HG02870 (cell line): Measurements from ENCODE around the gene AFDN.

Experiments used
- ATAC-seq: cut with Tn5 transposase; IDR thresholded peaks from one replicate; pipeline ENCODE4 v1.9.1; 2021; ENCODE audit warnings: mild to moderate bottlenecking, moderate library complexity; ENCODE audit not compliant: unreplicated experiment

Gene AFDN

GRCh38 chr6:167794161-167795157 is 32.3 kb upstream of the AFDN start:
- ATAC-seq: no peak

DNA sequence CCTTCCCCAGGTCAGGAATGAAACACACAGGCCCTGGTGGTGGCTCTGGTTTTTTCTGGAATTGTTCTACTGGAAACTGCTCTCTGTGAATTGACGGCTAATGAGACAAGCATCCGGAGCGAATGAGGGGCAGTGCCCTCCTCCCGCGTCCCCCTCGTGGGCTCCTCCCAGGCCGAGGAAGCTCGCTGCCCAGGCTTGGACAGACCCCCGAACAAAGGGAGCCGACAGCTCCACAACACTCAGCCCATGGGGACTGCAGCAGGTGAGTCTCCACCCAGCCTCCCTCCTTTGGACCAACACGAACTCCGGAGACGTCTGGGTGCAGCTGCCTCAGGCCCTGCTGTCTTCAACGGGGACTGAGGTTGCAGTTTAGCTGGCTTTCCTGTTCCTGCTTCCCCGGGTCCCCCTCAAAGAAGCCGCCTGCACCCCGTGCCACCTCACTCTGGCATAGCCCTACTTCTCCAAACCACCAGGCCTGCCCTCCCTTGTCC is 31.3 kb upstream of the AFDN start:
- no peak for ATAC-seq

GRCh38 chr6:167795874-167796191 is 30.9 kb upstream of the AFDN start:
- ATAC-seq: no peak

DNA sequence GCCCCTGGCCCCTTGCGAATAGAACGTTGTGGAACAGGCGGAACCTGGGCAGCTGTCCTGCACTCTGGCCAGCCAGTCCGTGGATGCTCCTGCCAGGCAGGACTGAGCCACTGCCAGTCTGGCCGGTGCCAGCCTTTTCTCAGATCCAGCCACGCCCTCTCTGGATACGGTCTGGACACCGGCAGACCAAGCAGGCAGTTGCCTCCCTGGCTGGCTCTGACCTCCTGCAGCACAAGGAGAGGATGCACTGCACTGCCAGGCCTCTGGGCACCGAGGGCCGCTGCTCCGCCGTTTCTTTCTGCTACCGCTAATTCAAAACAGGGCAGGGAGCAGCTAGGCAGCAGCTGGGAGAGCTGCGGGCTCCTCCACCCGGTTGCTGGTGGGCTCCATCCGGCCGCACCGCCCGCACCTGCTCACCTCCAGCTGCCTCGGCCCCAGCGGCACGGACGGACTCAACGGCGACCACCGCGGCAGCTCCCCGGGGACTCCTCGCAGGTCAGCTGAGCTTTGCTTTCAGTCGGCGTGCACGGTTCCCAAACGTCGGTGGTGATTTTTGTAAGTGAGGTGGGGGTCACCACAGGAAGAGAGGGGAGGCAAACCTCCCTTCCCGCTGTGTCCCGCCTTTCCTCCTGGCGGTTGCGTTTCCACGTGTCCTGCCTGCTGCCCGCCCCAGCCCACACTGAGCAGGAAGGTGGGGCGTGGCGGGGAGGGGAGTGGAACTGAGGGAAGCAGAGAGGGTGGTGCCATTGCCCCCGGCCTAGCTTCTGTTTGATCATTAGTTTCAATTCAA is 30.3 kb upstream of the AFDN start:
- ATAC-seq: no peak

DNA sequence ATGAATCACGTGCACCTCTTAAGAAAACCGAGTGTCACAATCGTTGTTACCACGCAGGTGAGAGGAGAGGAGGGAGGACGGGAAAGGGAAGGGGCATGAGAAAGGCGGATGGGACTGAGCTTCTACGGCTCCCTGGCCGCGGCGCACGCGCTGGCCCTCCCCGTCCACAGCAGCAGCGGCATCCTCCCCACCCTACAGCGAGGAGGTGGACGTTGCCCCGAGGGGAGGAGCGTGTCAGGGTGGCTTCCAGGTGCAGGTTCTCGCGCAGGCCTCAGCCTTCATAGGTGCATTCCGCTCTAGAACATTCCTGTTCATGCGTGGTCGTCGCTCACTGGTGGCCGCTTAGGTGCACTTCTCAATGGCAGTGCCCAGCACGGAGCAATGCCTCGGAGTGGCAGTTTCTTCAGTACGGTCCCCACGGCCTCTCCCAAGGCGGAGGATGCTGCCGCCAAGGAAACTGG is 29.7 kb upstream of the AFDN start:
- ATAC-seq: no peak

DNA sequence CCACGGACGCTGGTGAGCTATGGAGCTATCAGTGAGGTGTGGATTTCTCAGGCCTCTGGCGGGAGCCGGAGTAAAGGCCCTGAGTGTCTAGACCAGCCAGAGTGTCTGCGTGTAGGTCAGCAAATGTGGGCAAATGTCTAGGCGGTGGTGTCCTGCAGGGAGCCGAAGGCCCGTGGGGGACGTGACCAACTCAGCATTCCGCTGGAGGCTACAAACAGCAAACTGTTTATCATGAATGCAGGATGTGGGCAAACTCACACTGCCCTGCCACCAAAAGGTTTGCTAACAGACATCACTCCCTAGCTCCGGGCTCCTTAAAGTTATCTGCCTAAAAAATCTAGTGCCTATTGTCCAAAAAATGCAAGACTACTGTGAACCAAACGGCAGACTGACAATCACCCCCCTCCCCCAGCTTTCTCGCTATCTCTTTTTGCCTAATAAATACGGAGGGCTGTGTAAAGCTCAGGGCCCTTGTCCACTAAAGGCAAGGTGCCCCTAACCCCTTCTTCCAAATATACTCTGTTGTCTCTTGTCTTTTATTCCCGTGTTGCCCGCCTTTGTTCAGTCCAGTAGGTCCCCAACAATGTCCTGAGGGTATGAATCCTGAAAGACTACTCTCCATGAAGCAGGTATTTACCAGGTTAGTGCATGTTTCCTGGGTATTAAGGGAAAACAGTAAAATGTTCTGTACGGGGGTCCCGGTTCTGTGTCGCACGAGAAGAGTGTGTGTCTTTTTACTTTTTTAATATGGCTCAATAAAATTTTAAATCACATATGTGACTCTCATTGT is 29.0 kb upstream of the AFDN start:
- ATAC-seq: no peak

GRCh38 chr6:167798453-167798852 is 28.3 kb upstream of the AFDN start:
- ATAC-seq: no peak

GRCh38 chr6:167799033-167799821 is 27.5 kb upstream of the AFDN start:
- no peak for ATAC-seq

DNA sequence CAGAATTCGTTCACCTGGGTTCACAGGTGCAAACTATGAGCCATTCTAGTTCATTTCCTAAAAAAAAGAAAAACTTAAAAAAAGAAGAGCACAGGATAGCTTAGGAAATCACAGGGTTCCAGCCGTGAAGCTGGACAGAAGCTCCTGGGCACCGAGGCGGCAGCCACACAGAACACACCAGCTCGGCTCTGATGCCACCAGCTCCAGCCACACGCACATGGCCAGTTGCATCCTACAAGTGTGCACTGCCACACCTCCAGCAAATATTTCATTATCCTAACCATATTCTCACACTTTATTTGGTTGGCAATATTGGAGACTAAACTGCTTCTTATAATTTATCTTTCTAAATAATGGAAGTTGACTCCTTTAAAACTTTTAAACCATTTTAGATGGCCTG is 26.2 kb upstream of the AFDN start:
- ATAC-seq: no peak

DNA sequence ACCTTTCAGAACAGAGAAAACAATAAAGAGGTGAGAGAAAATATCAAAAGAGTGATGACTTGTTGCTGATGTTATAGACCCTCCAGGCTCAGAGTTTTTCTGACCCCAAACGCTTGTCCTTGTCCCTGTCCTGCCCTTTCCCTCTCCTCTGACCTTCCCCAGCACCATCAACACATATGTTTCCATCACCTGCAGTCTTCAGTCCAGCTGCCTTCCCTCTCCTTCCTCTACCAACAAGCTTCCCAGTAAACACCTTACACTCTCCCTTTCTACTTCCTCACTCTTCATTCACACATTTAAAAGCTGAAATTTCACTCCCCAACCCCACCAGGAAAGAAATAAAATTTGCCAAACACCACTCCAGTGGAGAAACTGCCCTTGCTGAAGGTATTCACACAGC is 25.4 kb upstream of the AFDN start:
- ATAC-seq: no peak

GRCh38 chr6:167802339-167802738 is 24.4 kb upstream of the AFDN start:
- no peak for ATAC-seq

DNA sequence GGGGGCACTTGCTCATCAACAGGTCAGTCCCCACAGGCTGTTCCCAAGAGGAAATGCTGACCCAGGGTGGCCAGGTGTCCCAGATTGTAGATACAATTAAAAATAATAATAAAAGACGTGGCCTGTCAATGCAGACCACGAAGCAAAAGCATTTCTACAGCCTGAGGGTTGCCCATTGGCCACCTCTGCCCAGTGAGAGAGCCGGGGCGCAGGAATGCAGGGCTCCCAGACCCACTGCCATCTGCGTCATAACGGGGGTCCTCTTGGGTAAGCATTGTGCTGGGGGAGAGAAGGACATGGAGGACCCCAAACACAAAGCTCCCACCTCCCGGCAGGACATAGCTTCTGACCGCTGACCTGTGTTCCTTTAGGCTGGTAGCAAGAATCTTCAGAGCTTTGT is 22.9 kb upstream of the AFDN start:
- no peak for ATAC-seq

- no peak for ATAC-seq
These were observed 22.3 kb upstream of the AFDN start for GRCh38 chr6:167804281-167805013.

DNA sequence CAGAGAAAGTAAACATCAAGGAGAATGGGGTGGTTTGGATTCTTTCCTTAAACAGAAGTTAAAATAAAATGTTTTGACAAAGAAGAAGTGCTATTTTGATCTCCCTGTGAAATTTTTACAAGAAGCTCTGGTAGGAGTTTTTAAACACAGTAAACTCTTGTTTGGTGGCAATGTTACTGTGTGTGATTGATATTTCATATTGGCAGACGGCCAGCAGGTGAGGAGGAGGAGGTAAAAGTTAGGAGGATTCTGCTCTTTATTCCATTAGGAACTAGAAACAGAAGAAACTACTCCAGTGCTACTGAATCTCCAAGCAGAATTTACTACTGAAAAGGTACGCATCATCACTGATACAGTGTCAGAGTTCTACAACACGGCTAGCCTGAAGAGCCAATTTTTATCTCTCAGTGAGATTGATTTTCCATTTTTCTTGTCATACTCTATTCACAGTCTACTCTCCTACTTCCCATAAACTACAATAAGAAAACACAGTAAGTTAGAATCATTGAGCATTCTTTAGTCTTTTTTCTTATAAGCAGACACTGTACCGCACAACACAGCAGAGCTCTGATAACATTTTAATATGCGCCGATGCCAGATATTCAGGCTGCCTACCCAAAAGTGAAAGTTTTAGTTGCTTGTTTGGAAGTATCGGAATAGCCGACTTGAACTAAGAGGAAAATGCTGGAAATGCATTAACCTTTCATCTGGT is 21.2 kb upstream of the AFDN start:
- ATAC-seq: no peak

DNA sequence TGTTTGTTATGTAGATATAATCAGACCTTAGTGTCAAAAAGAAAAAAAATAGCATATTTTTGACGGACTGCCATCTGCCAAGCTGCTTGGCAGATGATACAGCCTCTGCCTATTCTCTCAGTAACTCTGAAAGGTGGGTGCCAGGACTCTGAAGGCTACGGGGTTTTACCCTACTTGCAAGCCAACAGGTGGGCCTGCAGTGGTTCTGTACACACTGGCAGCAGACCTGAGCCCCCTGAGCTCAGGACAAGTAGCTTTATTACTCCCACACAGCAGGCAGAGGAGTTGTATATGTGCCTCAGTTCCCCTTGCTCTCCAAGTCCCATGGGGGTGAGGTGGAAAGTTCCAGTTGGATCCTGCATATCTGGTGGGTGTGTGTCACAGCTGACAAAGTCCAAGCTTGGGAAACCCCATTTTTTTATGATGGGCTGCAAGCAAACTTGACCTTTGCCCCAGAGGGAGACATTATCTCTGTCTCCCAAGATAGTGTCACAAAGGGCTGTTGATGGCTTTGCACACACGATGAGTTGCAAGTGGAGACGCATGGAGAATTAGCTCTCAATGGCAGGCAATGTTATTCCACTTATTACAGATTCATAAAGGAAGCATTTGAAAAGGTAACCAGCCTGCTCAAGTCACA is 20.5 kb upstream of the AFDN start:
- ATAC-seq: no peak

DNA sequence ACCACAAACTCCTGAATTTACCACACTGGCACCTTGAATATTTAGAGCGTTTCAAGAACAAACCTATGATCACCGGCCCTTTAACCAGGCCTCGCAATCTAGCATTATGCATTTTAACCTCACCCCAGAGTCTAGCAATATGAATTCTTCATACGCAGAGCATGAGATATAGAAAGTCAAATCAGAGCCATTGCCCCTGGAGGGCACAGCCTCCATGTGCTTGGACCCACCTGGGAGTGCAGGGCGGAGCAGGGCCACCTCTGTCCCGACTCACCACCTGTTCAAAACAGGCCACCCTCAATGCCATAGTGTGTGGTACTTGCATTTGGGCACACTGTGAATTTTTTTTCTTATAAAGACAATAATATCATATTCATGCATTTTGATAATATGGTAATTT is 19.5 kb upstream of the AFDN start:
- no peak for ATAC-seq

DNA sequence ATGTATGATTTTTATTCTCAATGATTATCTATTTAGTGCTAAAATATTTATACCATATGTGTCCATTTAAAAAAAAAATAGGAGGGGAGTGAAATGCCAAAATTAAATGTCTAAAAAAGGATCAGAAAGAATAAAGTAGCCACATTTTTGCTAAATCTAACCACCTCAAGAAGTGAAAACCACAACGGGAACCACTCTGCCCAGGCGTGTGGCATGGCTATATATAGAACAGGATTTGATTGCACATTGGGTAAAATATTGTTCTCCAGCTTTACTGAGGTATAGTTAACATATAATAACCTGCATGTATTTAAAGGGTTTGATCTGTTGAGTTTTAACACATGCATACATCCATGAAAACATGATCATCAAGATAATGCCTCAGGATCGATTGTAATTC is 19.0 kb upstream of the AFDN start:
- ATAC-seq: no peak

GRCh38 chr6:167811040-167811439 is 15.7 kb upstream of the AFDN start:
- no peak for ATAC-seq
